NT2/D1 (cell line): Measurements from ENCODE around the gene OLFML2A.

ENCODE experiments used
- YY1 ChIP-seq: IDR thresholded peaks from 2 replicates; pipeline ENCODE4 v1.6.1; 2011; ENCODE audit not compliant: insufficient read length, insufficient read depth
- ZNF274 ChIP-seq: IDR thresholded peaks from 2 replicates; pipeline ENCODE4 v1.6.1; 2011; ENCODE audit warnings: mild to moderate bottlenecking, low read depth, low read length

- no peak for TF ChIP-seq YY1
- TF ChIP-seq ZNF274 = no peak
Measured at GRCh38 chr9:124770359-124771020, 6.4 kb upstream of the OLFML2A start.
